K562 (cell line): Measurements from ENCODE around the gene TOR1B.

Source experiments
- ATF7 ChIP-seq: fragments of 450-650 bp; IDR thresholded peaks from 2 replicates; pipeline ENCODE4 v1.7.1; 2014; ENCODE audit warnings: mild to moderate bottlenecking, moderate library complexity
- HNRNPK ChIP-seq: fragments of 200-400 bp; formaldehyde crosslinking; IDR thresholded peaks from one replicate; pipeline ENCODE4 v1.6.1; 2018; ENCODE audit warnings: mild to moderate bottlenecking, low read depth, low read length; ENCODE audit not compliant: poor library complexity, severe bottlenecking
- POLR2AphosphoS5 ChIP-seq: IDR thresholded peaks from 2 replicates; pipeline ENCODE4 v1.6.1; 2011; ENCODE audit warnings: mild to moderate bottlenecking, low read depth, low read length, moderate library complexity; ENCODE audit not compliant: control insufficient read depth, insufficient read depth
- RFX1 ChIP-seq: fragments of 450-650 bp; IDR thresholded peaks from 2 replicates; pipeline ENCODE4 v1.6.1; 2016; ENCODE audit warnings: mild to moderate bottlenecking, moderate library complexity
- SREBF1 ChIP-seq: fragments of 150-350 bp; IDR thresholded peaks from 2 replicates; pipeline ENCODE4 v1.6.1; 2014; ENCODE audit warnings: antibody characterized with exemption, low read depth, low read length, borderline replicate concordance
- STAT5B ChIP-seq: fragments of 250-450 bp; sonication (Bioruptor Pico); IDR thresholded peaks from 2 replicates; pipeline ENCODE4 v1.8.0; 2021; ENCODE audit warnings: mild to moderate bottlenecking, inconsistent platforms
- TF ChIP-seq, protein P1 (sequence below), 3 experiments: IDR thresholded peaks in 2 of 3; conservative IDR thresholded peaks in 1 of 3; 2 replicates each; pipeline ENCODE4 v1.5.1; 2011 to 2012; ENCODE audit warnings: low read length in 3 of 3, mild to moderate bottlenecking in 3 of 3, control low read depth in 2 of 3, improper control_type of control experiment in 1 of 3, inconsistent platforms in 1 of 3, low read depth in 1 of 3, mixed read lengths in 1 of 3, moderate library complexity in 1 of 3; ENCODE audit not compliant: insufficient read depth in 2 of 3

DNA sequence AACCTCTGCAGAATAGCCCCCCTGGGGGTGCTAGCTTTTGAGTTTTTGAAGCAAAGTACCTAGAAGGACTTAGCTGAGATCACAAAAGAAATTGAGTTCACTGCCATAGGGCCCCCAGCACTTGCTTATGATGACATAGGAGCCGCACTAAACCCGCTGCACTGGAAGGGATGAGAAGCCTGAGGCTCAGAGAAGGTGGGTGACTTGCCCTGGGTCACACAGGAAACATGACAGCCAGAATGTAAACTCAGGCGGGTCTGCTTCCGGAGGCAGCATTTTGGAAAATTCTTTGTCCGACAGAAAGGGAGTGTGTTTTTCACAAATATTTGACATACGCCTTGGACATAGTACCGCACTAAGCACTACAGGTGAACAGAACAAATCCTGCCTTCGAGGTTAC lies 8.4 kb upstream of the TOR1B start:
- TF ChIP-seq ATF7: no peak
- no peak for TF ChIP-seq POLR2AphosphoS5
- no peak for TF ChIP-seq HNRNPK
- no peak for TF ChIP-seq STAT5B (CRISPR knock-in tag)
- TF ChIP-seq, protein P1, sequence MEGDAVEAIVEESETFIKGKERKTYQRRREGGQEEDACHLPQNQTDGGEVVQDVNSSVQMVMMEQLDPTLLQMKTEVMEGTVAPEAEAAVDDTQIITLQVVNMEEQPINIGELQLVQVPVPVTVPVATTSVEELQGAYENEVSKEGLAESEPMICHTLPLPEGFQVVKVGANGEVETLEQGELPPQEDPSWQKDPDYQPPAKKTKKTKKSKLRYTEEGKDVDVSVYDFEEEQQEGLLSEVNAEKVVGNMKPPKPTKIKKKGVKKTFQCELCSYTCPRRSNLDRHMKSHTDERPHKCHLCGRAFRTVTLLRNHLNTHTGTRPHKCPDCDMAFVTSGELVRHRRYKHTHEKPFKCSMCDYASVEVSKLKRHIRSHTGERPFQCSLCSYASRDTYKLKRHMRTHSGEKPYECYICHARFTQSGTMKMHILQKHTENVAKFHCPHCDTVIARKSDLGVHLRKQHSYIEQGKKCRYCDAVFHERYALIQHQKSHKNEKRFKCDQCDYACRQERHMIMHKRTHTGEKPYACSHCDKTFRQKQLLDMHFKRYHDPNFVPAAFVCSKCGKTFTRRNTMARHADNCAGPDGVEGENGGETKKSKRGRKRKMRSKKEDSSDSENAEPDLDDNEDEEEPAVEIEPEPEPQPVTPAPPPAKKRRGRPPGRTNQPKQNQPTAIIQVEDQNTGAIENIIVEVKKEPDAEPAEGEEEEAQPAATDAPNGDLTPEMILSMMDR (IDR thresholded peaks at IDR 0.05 in 2 of 3, conservative IDR thresholded peaks at IDR 0.05 in 1 of 3; ENCODE audit: insufficient read depth in 2 of 3, low read depth in 1 of 3, low read length in 3 of 3): no peak
- TF ChIP-seq SREBF1: no peak
- TF ChIP-seq RFX1: no peak
